H1 (cell line): ENCODE data around the gene OVCH1. TPM values are rescaled to one million over a fixed set of nuclear protein-coding genes. Genes with fewer than 3 reads are reported as not detected.

Experiments
- CTCF ChIA-PET: fragments of 300-600 bp; sonication (Branson Sonifier 250); formaldehyde crosslinking; loops from one replicate; lab custom pipeline; 2021; ENCODE audit not compliant: partially characterized antibody; lab: Charles Lee
- POLR2A ChIA-PET: fragments of 300-600 bp; sonication (Branson Sonifier 250); formaldehyde crosslinking; loops from one replicate; lab custom pipeline; 2021; ENCODE audit warnings: inconsistent platforms; ENCODE audit not compliant: partially characterized antibody; lab: Charles Lee
- DNase-seq, 2 experiments: peaks; one replicate each; pipeline versions ENCODE4 v3.0.0 to v3.0.0-alpha.2; 2010 to 2022; ENCODE audit warnings: low spot score in 2 of 2, low read depth in 1 of 2, mixed read lengths in 1 of 2
- FAIRE-seq: peaks from 2 replicates; lab custom pipeline; 2011; peaks lifted over from hg19 to GRCh38; lab: Jason Lieb, UNC
- H2AFZ ChIP-seq: 2 replicates; pipeline ENCODE4 v1.8.1; 2012; ENCODE audit warnings: low read length, inconsistent platforms
- H2AK5ac ChIP-seq: 2 replicates; pipeline ENCODE4 v1.6.1; 2013; ENCODE audit warnings: low read depth, low read length
- H2BK120ac ChIP-seq: replicated peaks from 2 replicates; pipeline ENCODE3; 2013; ENCODE audit warnings: low read depth, low read length, inconsistent platforms
- H2BK12ac ChIP-seq: 2 replicates; pipeline ENCODE4 v1.6.1; 2013; ENCODE audit warnings: low read depth, low read length
- H2BK15ac ChIP-seq: 2 replicates; pipeline ENCODE4 v1.6.1; 2013; ENCODE audit warnings: low read length
- H2BK20ac ChIP-seq: 2 replicates; pipeline ENCODE4 v1.6.1; 2013; ENCODE audit warnings: low read length
- H2BK5ac ChIP-seq: 2 replicates; pipeline ENCODE4 v1.6.1; 2013; ENCODE audit warnings: low read depth, low read length
- H3K14ac ChIP-seq: 2 replicates; pipeline ENCODE4 v1.6.1; 2013; ENCODE audit warnings: inconsistent platforms; ENCODE audit not compliant: insufficient read length
- H3K18ac ChIP-seq: 2 replicates; pipeline ENCODE4 v1.6.1; 2013; ENCODE audit warnings: low read length; ENCODE audit errors: extremely low read depth
- H3K23ac ChIP-seq: 2 replicates; pipeline ENCODE4 v1.6.1; 2013; ENCODE audit warnings: inconsistent platforms; ENCODE audit not compliant: insufficient read length
- H3K23me2 ChIP-seq: 2 replicates; pipeline ENCODE4 v1.6.1; 2013; ENCODE audit warnings: low read depth, low read length
- H3K27ac ChIP-seq: 2 replicates; pipeline ENCODE4 v1.6.1; 2011; ENCODE audit warnings: low read depth, low read length, inconsistent platforms
- H3K27me3 ChIP-seq, 4 experiments: replicated peaks in 1 of 4; 1 replicate in 1 of 4; 2 replicates in 3 of 4; pipeline versions ENCODE4 v1.6.1 to v1.8.1; 2011 to 2013; ENCODE audit warnings: low read length in 3 of 4, mild to moderate bottlenecking in 3 of 4, inconsistent platforms in 2 of 4, mixed read lengths in 2 of 4, moderate library complexity in 1 of 4; ENCODE audit not compliant: control insufficient read depth in 3 of 4, insufficient read depth in 3 of 4; ENCODE audit errors: extremely low read depth in 1 of 4
- H3K36me3 ChIP-seq, 4 experiments: 2 replicates each; pipeline versions ENCODE4 v1.6.1 to v1.8.1; 2011 to 2013; ENCODE audit warnings: mild to moderate bottlenecking in 4 of 4, low read length in 3 of 4, moderate library complexity in 2 of 4, control low read depth in 1 of 4, inconsistent platforms in 1 of 4; ENCODE audit not compliant: insufficient read depth in 4 of 4, control insufficient read depth in 2 of 4
- H3K4ac ChIP-seq: replicated peaks from 2 replicates; pipeline ENCODE3; 2013; ENCODE audit warnings: low read length, low read depth, mixed read lengths, inconsistent platforms; ENCODE audit not compliant: insufficient read length
- H3K4me1 ChIP-seq, 4 experiments: replicated peaks in 1 of 4; 1 replicate in 1 of 4; 2 replicates in 3 of 4; pipeline versions ENCODE4 v1.6.1 to v1.8.1; 2011 to 2013; ENCODE audit warnings: low read length in 3 of 4, inconsistent platforms in 2 of 4, mixed read lengths in 1 of 4; ENCODE audit not compliant: insufficient read depth in 4 of 4, control insufficient read depth in 3 of 4
- H3K4me2 ChIP-seq, 2 experiments: 2 replicates each; pipeline versions ENCODE4 v1.6.1 to v1.8.1; 2011 to 2013; ENCODE audit warnings: low read depth in 2 of 2, low read length in 2 of 2, control low read depth in 1 of 2, inconsistent platforms in 1 of 2, mild to moderate bottlenecking in 1 of 2; ENCODE audit not compliant: insufficient read depth in 1 of 2
- H3K4me3 ChIP-seq, 4 experiments: fragments of 200-600, 300-600 bp in 1 of 4; sonication (generic), shearing (Covaris generic), sonication (Bioruptor Twin) in 1 of 4; 2 replicates each; pipeline versions ENCODE4 v1.5.1 to v1.8.1; 2011 to 2016; ENCODE audit warnings: low read length in 4 of 4, low read depth in 3 of 4, control low read depth in 2 of 4, inconsistent platforms in 2 of 4, mild to moderate bottlenecking in 2 of 4, mixed read lengths in 1 of 4, moderate library complexity in 1 of 4; ENCODE audit not compliant: insufficient read depth in 2 of 4; ENCODE audit errors: extremely low read depth in 1 of 4
- H3K56ac ChIP-seq: replicated peaks from 2 replicates; pipeline ENCODE3; 2013; ENCODE audit warnings: low read depth, mild to moderate bottlenecking, mixed read lengths, low read length, inconsistent platforms; ENCODE audit not compliant: insufficient read length
- H3K79me1 ChIP-seq: 2 replicates; pipeline ENCODE4 v1.6.1; 2013; ENCODE audit warnings: low read depth, low read length, control low read depth
- H3K79me2 ChIP-seq, 2 experiments: 2 replicates each; pipeline versions ENCODE4 v1.6.1 to v1.8.1; 2012 to 2013; ENCODE audit warnings: low read length in 2 of 2, mild to moderate bottlenecking in 2 of 2, inconsistent platforms in 1 of 2; ENCODE audit not compliant: insufficient read depth in 2 of 2, control insufficient read depth in 1 of 2
- H3K9ac ChIP-seq, 4 experiments: replicated peaks in 1 of 4; 1 replicate in 1 of 4; 2 replicates in 3 of 4; pipeline versions ENCODE4 v1.6.1 to v1.8.1; 2011 to 2013; ENCODE audit warnings: low read depth in 3 of 4, low read length in 3 of 4, control low read depth in 2 of 4, mild to moderate bottlenecking in 2 of 4, moderate library complexity in 2 of 4, inconsistent platforms in 1 of 4; ENCODE audit errors: extremely low read depth in 1 of 4
- H3K9me3 ChIP-seq, 2 experiments: 2 replicates each; pipeline versions ENCODE4 v1.6.1 to v1.8.1; 2012 to 2013; ENCODE audit warnings: mild to moderate bottlenecking in 2 of 2, moderate library complexity in 2 of 2, control low read depth in 1 of 2, inconsistent platforms in 1 of 2, low read depth in 1 of 2, low read length in 1 of 2, mixed read lengths in 1 of 2; ENCODE audit not compliant: insufficient read depth in 2 of 2
- H4K20me1 ChIP-seq, 2 experiments: replicated peaks in 1 of 2; 2 replicates each; pipeline versions ENCODE3 to v1.8.1; 2011 to 2013; ENCODE audit warnings: inconsistent platforms in 2 of 2, low read length in 2 of 2, mild to moderate bottlenecking in 1 of 2; ENCODE audit not compliant: insufficient read depth in 2 of 2, control insufficient read depth in 1 of 2
- H4K5ac ChIP-seq: 2 replicates; pipeline ENCODE4 v1.6.1; 2013; ENCODE audit warnings: low read length, low read depth, mixed read lengths, inconsistent platforms; ENCODE audit not compliant: insufficient read length
- H4K8ac ChIP-seq: 2 replicates; pipeline ENCODE4 v1.8.0; 2013; ENCODE audit warnings: mild to moderate bottlenecking, moderate library complexity, low read length, inconsistent platforms; ENCODE audit not compliant: insufficient read depth; ENCODE audit errors: extremely low read depth
- H4K91ac ChIP-seq: replicated peaks from 2 replicates; pipeline ENCODE3; 2013; ENCODE audit warnings: low read length, mixed read lengths, inconsistent platforms; ENCODE audit not compliant: insufficient read length
- NRF1 ChIP-seq: IDR thresholded peaks from 2 replicates; pipeline ENCODE4 v1.6.1; 2011; ENCODE audit warnings: mild to moderate bottlenecking, low read depth, low read length, improper control_type of control experiment
- POU5F1 ChIP-seq: IDR thresholded peaks from 2 replicates; pipeline ENCODE4 v1.6.1; 2011; ENCODE audit warnings: low read depth, mild to moderate bottlenecking, low read length, moderate library complexity
- TAF7 ChIP-seq: optimal IDR thresholded peaks from 2 replicates; pipeline ENCODE3; 2011; ENCODE audit warnings: low read depth, mild to moderate bottlenecking, inconsistent platforms, low read length, moderate library complexity, borderline replicate concordance
- WGBS, 2 experiments: shearing (Covaris generic) in 1 of 2; methylation state at CpG; one replicate each; pipeline versions ENCODE4 v1.1.6 to v1.1.7; 2013 to 2015; ENCODE audit warnings: low lambda C conversion rate in 2 of 2, mixed read lengths in 2 of 2, inconsistent platforms in 1 of 2, low coverage in 1 of 2, missing lambda C conversion rate in 1 of 2; ENCODE audit not compliant: insufficient replicate concordance in 2 of 2, insufficient coverage in 1 of 2, insufficient read length in 1 of 2; ENCODE audit errors: extremely low coverage in 1 of 2, missing lambda C conversion rate in 1 of 2; 5-methylcytosine and 5-hydroxymethylcytosine counted together
- polyA plus RNA-seq, 7 experiments: library from polyadenylated mRNA; depleted of rRNA in 3 of 7; stranded (reverse) in 5 of 7; unstranded in 2 of 7; fragments of >200 nt in 5 of 7; fragments of 200-250 nt in 2 of 7; gene quantifications; 1 replicate in 5 of 7; 2 replicates in 1 of 7; 4 replicates in 1 of 7; pipeline versions ENCODE4 v1.2.1 to v1.2.3, GENCODE V29; 2011 to 2013; ENCODE audit warnings: missing spikeins in 2 of 7, mixed read lengths in 2 of 7
- total RNA-seq: library from RNA; stranded (reverse); fragmentation: NEBNext Ultra II Directional; extraction: Animal tissue kit (Norgen Biotek cat#: 25700); gene quantifications from 2 replicates; pipeline ENCODE4 v1.2.1, GENCODE V29; 2021

The OVCH1 gene
- total and polyA plus RNA-seq, 2 of the 8 experiments (the other 6 are each of a cell fraction or from before 2014, with no cell fraction given), result 0.07 TPM; not detected in 1

GRCh38 chr12:29395356-29395755 lies 102.1 kb downstream of the OVCH1 start:
- H4K91ac ChIP-seq, result no peak overlapping the region
- H2AK5ac ChIP-seq, result no peak overlapping the region
- no peak overlapping the region for H4K5ac ChIP-seq
- no peak overlapping the region for H2BK20ac ChIP-seq
- no peaks in the 10 kb centered on the region for H3K4me1 ChIP-seq
- FAIRE-seq (no peak), DNase-seq (no peak)
- no peak overlapping the region for H3K14ac ChIP-seq
- H3K23me2 ChIP-seq, result no peaks in the 10 kb centered on the region
- no peak overlapping the region for H3K27ac ChIP-seq
- H3K9ac ChIP-seq, result no peak overlapping the region
- H3K27me3 ChIP-seq, result peaks cover 0 to 1% (median 0%) of the 10 kb centered on the region in 4 experiments; a peak in 1 of 7 replicates
- H4K8ac ChIP-seq, result no peak overlapping the region
- H3K4me3 ChIP-seq, result no peak overlapping the region
- WGBS, 2 experiments, result 95% methylated on average over 1 of the region's 1 CpG; no CpG with 5 or more reads in 1 of the 2 experiments
- no peaks in the 10 kb centered on the region for H3K79me1 ChIP-seq
- H3K18ac ChIP-seq, result no peak overlapping the region
- no peaks in the 10 kb centered on the region for H4K20me1 ChIP-seq
- POLR2A ChIA-PET, result interaction anchor here (1.6 kb wide), 1 partner anchor 14 kb away, joined by 6 read pairs; the partner anchor contains the start of gene ERGIC2
- no peak overlapping the region for H2AFZ ChIP-seq
- H2BK5ac ChIP-seq, result no peak overlapping the region
- no peak overlapping the region for H3K4ac ChIP-seq
- H3K9me3 ChIP-seq, result no peaks in the 10 kb centered on the region
- no peak overlapping the region for H3K56ac ChIP-seq
- CTCF ChIA-PET, result no interaction called here
- no peaks in the 10 kb centered on the region for H3K36me3 ChIP-seq
- H3K23ac ChIP-seq, result no peak overlapping the region
- H3K4me2 ChIP-seq, result no peak overlapping the region
- TF ChIP-seq NRF1 (no peak), POU5F1 (no peak), TAF7 (no peak)
- TF ChIP-seq, all 59 proteins: peak for 0
- Histone ChIP-seq H2BK120ac (no peak overlapping the region), H2BK12ac (no peak overlapping the region), H2BK15ac (no peak overlapping the region), H3K79me2 (no peaks in the 10 kb centered on the region)
